ACC112 (cell line): ENCODE measurements around the gene RNPS1.
A peak's percentile ranks its signal among the peaks of the same experiment; 100 is the strongest.

ENCODE experiments used
- H2AFZ ChIP-seq: fragments of 200-600 bp; sonication (generic); one replicate; pipeline ENCODE4 v1.6.0; 2017; ENCODE audit warnings: antibody characterized with exemption, low read length; ENCODE audit not compliant: unreplicated experiment
- H3K27ac ChIP-seq: fragments of 200-600 bp; sonication (generic); 2 replicates; pipeline ENCODE4 v1.5.1; 2014; ENCODE audit warnings: low read depth, mild to moderate bottlenecking, antibody characterized with exemption, low read length, moderate library complexity
- H3K27me3 ChIP-seq: fragments of 200-600 bp; sonication (generic); 2 replicates; pipeline ENCODE4 v1.6.1; 2014; ENCODE audit warnings: mild to moderate bottlenecking, antibody characterized with exemption, low read length, moderate library complexity, mixed read lengths; ENCODE audit not compliant: insufficient read depth
- H3K36me3 ChIP-seq: fragments of 200-600 bp; sonication (generic); 2 replicates; pipeline ENCODE4 v1.6.1; 2016; ENCODE audit warnings: mild to moderate bottlenecking, antibody characterized with exemption, low read length, moderate library complexity, mixed read lengths; ENCODE audit not compliant: insufficient read depth
- H3K4me1 ChIP-seq: fragments of 200-600 bp; sonication (generic); one replicate; pipeline ENCODE4 v1.6.1; 2016; ENCODE audit warnings: low read length, mixed read lengths; ENCODE audit not compliant: insufficient read depth, unreplicated experiment, control insufficient read depth
- H3K4me3 ChIP-seq: fragments of 200-600 bp; sonication (generic); 2 replicates; pipeline ENCODE4 v1.5.1; 2014; ENCODE audit warnings: mild to moderate bottlenecking, low read depth, low read length
- H3K79me2 ChIP-seq: fragments of 200-600 bp; sonication (generic); one replicate; pipeline ENCODE4 v1.6.0; 2016; ENCODE audit warnings: low read length; ENCODE audit not compliant: control insufficient read depth, unreplicated experiment, insufficient read depth

Gene RNPS1

GRCh38 chr16:2210386-2211365, 57.2 kb downstream of the RNPS1 start, which contains the start of gene BRICD5:
Gene BRICD5, minus strand, starts transcription at chr16:2210863. Its CDS starts 30 bp downstream, at chr16:2210833.
- H3K36me3 ChIP-seq, result peaks cover 11% of the 10 kb centered on the region; the same call in 1 of the 2 replicates
- H2AFZ ChIP-seq, result no peak within 1 kb of the TSS
- no peaks in the 10 kb centered on the region for H3K27me3 ChIP-seq
- no peak within 1 kb of the TSS; the same call in 1 of the 2 replicates for H3K4me3 ChIP-seq
- H3K4me1 ChIP-seq, result peaks cover 24% of the 10 kb centered on the region
- no peak within 1 kb of the TSS for H3K27ac ChIP-seq
- peaks cover 32% of the 10 kb centered on the region for H3K79me2 ChIP-seq

- no peak overlapping the region for H3K27ac ChIP-seq
- peaks cover 24% of the 10 kb centered on the region for H3K4me1 ChIP-seq
- H3K36me3 ChIP-seq, result peaks cover 11% of the 10 kb centered on the region; the same call in 1 of the 2 replicates
- H2AFZ ChIP-seq, result no peak overlapping the region
- H3K79me2 ChIP-seq, result peaks cover 33% of the 10 kb centered on the region
- no peak overlapping the region for H3K4me3 ChIP-seq
- H3K27me3 ChIP-seq, result no peaks in the 10 kb centered on the region
Observed at GRCh38 chr16:2210009-2210332, 58.0 kb downstream of the RNPS1 start.

GRCh38 chr16:2209258-2210008, 58.5 kb downstream of the RNPS1 start:
- Histone ChIP-seq H3K27ac (no peak overlapping the region), H3K36me3 (peaks cover 11% of the 10 kb centered on the region; the same call in 1 of the 2 replicates), H3K27me3 (no peaks in the 10 kb centered on the region), H2AFZ (no peak overlapping the region), H3K4me1 (peaks cover 24% of the 10 kb centered on the region), H3K4me3 (no peak overlapping the region), H3K79me2 (peaks cover 32% of the 10 kb centered on the region)

- Histone ChIP-seq H2AFZ (no peak overlapping the region), H3K79me2 (peaks cover 26% of the 10 kb centered on the region), H3K27me3 (no peaks in the 10 kb centered on the region), H3K4me1 (peaks cover 24% of the 10 kb centered on the region), H3K36me3 (peaks cover 11% of the 10 kb centered on the region; the same call in 1 of the 2 replicates), H3K27ac (no peak overlapping the region), H3K4me3 (no peak overlapping the region)
Observed at GRCh38 chr16:2208772-2209171, 59.2 kb downstream of the RNPS1 start.

GRCh38 chr16:2208308-2208707, 59.6 kb downstream of the RNPS1 start:
- H3K36me3 ChIP-seq, result peaks cover 11% of the 10 kb centered on the region; the same call in 1 of the 2 replicates
- no peak overlapping the region for H3K4me3 ChIP-seq
- H3K4me1 ChIP-seq, result peaks cover 22% of the 10 kb centered on the region

GRCh38 chr16:2207872-2208271, 60.1 kb downstream of the RNPS1 start:
- no peaks in the 10 kb centered on the region for H3K27me3 ChIP-seq
- no peak overlapping the region for H3K4me3 ChIP-seq
- no peak overlapping the region for H3K27ac ChIP-seq
- H3K79me2 ChIP-seq, result peaks cover 17% of the 10 kb centered on the region
- peaks cover 17% of the 10 kb centered on the region for H3K4me1 ChIP-seq
- H3K36me3 ChIP-seq, result peaks cover 10% of the 10 kb centered on the region; the same call in 1 of the 2 replicates
- no peak overlapping the region for H2AFZ ChIP-seq

More at GRCh38 chr16:2208308-2208707, 59.6 kb downstream of the RNPS1 start:
- Histone ChIP-seq H3K79me2 (peaks cover 21% of the 10 kb centered on the region), H3K27me3 (no peaks in the 10 kb centered on the region), H3K27ac (no peak overlapping the region), H2AFZ (no peak overlapping the region)

- Histone ChIP-seq H3K27ac (no peak overlapping the region), H3K4me3 (peak overlapping the region; percentile 100; the same call in 1 of the 2 replicates), H2AFZ (no peak overlapping the region), H3K4me1 (peaks cover 9% of the 10 kb centered on the region), H3K27me3 (no peaks in the 10 kb centered on the region), H3K79me2 (peaks cover 8% of the 10 kb centered on the region), H3K36me3 (peaks cover 6% of the 10 kb centered on the region; the same call in 1 of the 2 replicates)
Observed at GRCh38 chr16:2206780-2207433, 61.0 kb downstream of the RNPS1 start.

GRCh38 chr16:2206420-2206779, 61.5 kb downstream of the RNPS1 start:
- Histone ChIP-seq H3K36me3 (peaks cover 6% of the 10 kb centered on the region; the same call in 1 of the 2 replicates), H3K27me3 (no peaks in the 10 kb centered on the region), H3K4me1 (peaks cover 9% of the 10 kb centered on the region), H2AFZ (no peak overlapping the region), H3K79me2 (peaks cover 8% of the 10 kb centered on the region), H3K27ac (no peak overlapping the region), H3K4me3 (peak overlapping the region; percentile 100)

- peaks cover 8% of the 10 kb centered on the region for H3K79me2 ChIP-seq
- H3K36me3 ChIP-seq, result peaks cover 6% of the 10 kb centered on the region; the same call in 1 of the 2 replicates
- H2AFZ ChIP-seq, result peak overlapping the region; percentile 90
- H3K27ac ChIP-seq, result 0 out of 2 replicates have a peak overlapping the region, but pooled peaks have one; percentile 88
- peaks cover 9% of the 10 kb centered on the region for H3K4me1 ChIP-seq
- H3K4me3 ChIP-seq, result peak overlapping the region; percentile 100
- no peaks in the 10 kb centered on the region for H3K27me3 ChIP-seq
Observed at GRCh38 chr16:2205967-2206313, 62.0 kb downstream of the RNPS1 start.
